Adrenal gland (tissue), 5 donors: Measurements from ENCODE around the gene PROK2.

Experiments used
- CTCF ChIP-seq, 6 experiments: fragments of 450-650 bp in 4 of 6; fragments of 200-600 bp in 2 of 6; sonication (generic) in 1 of 6; IDR thresholded peaks; 1 replicate in 5 of 6; 2 replicates in 1 of 6; pipeline versions ENCODE4 v1.5.1 to v1.8.0; 2016 to 2021; ENCODE audit warnings: antibody characterized with exemption in 6 of 6, mild to moderate bottlenecking in 2 of 6, moderate library complexity in 1 of 6
- POLR2A ChIP-seq, 2 donors: fragments of 450-650 bp; IDR thresholded peaks; one replicate each; pipeline ENCODE4 v1.6.1; 2017; ENCODE audit warnings: antibody characterized with exemption in 2 of 2, mild to moderate bottlenecking in 2 of 2, moderate library complexity in 1 of 2
- donor health status: DM: no; HTN: no; CAD: no.

GRCh38 chr3:71800023-71800422 lies 15.1 kb upstream of the PROK2 start:
- TF ChIP-seq POLR2A (IDR thresholded peaks at IDR 0.05) (no peak), CTCF (IDR thresholded peaks at IDR 0.05) (no peak)
